Kidney (tissue), 14 donors: ENCODE results near the gene MEIS2. TPM values are rescaled to one million over a fixed set of nuclear protein-coding genes. Genes with fewer than 3 reads are reported as not detected.

Experiments
- DNase-seq, 5 donors: peaks; one replicate each; pipeline ENCODE4 v3.0.0-alpha.2; 2013 to 2020
- FAIRE-seq: peaks from 2 replicates; lab custom pipeline; 2012; peaks lifted over from hg19 to GRCh38; lab: Jason Lieb, UNC
- H3K27ac ChIP-seq, 2 donors: one replicate each; pipeline ENCODE4 v1.7.0; 2013; ENCODE audit warnings: low read depth in 2 of 2, low read length in 2 of 2, inconsistent platforms in 1 of 2
- H3K27me3 ChIP-seq: one replicate; pipeline ENCODE4 v1.7.1; 2013; ENCODE audit warnings: low read length, inconsistent platforms; ENCODE audit not compliant: control insufficient read depth, insufficient read depth
- H3K36me3 ChIP-seq, 3 donors: one replicate each; pipeline versions ENCODE4 v1.7.0 to v1.7.1; 2013; ENCODE audit warnings: low read length in 3 of 3, control low read depth in 1 of 3, inconsistent platforms in 1 of 3; ENCODE audit not compliant: insufficient read depth in 3 of 3, control insufficient read depth in 2 of 3
- H3K4me1 ChIP-seq, 3 donors: one replicate each; pipeline versions ENCODE4 v1.7.0 to v1.7.1; 2013; ENCODE audit warnings: low read length in 3 of 3, inconsistent platforms in 1 of 3, low read depth in 1 of 3; ENCODE audit not compliant: control insufficient read depth in 2 of 3, insufficient read depth in 2 of 3
- H3K4me3 ChIP-seq, 3 donors: one replicate each; pipeline versions ENCODE4 v1.7.0 to v1.8.1; 2013; ENCODE audit warnings: low read length in 3 of 3, control low read depth in 1 of 3, inconsistent platforms in 1 of 3
- H3K9ac ChIP-seq, 3 donors: one replicate each; pipeline versions ENCODE4 v1.7.0 to v1.7.1; 2013; ENCODE audit warnings: low read length in 3 of 3, control low read depth in 1 of 3, inconsistent platforms in 1 of 3
- H3K9me3 ChIP-seq, 3 donors: one replicate each; pipeline versions ENCODE4 v1.7.0 to v1.7.1; 2013; ENCODE audit warnings: low read length in 3 of 3, control low read depth in 1 of 3, inconsistent platforms in 1 of 3; ENCODE audit not compliant: control insufficient read depth in 2 of 3, insufficient read depth in 1 of 3
- intact Hi-C: fragments of 100-400 bp; cut with DNase I; formaldehyde crosslinking; loops from one replicate; pipeline ENCODE4 v1.11.1; 2022
- polyA plus RNA-seq: library from polyadenylated mRNA; stranded (reverse); fragments of 350-450 nt; fragmentation: Illumina TruSeq; extraction: RNeasy Lipid Tissue Mini Kit (QIAGEN cat#74804); gene quantifications from one replicate; pipeline ENCODE4 v1.2.3, GENCODE V29; 2014; ENCODE audit warnings: low read depth, low replicate concordance; ENCODE audit not compliant: insufficient read depth
- total RNA-seq: library from RNA; stranded (reverse); fragmentation: NEBNext Ultra II Directional; extraction: Animal tissue kit (Norgen Biotek cat#: 25700); gene quantifications from one replicate; pipeline ENCODE4 v1.2.1, GENCODE V29; 2021
- TF ChIP-seq, protein P1 (sequence below): IDR thresholded peaks from 3 replicates; pipeline ENCODE4 v1.5.1; 2012; ENCODE audit warnings: mild to moderate bottlenecking, moderate library complexity, borderline replicate concordance; ENCODE audit not compliant: insufficient read depth; ENCODE audit errors: extremely low read depth
- donor health status: control.
- donor health status: control.
- donor health status: control.
- donor health status: control.
- donor health status: control.
- donor health status: DM: yes; HTN: yes; CAD: no.
- donor health status: Normal renal cell carcinoma (clear cell type).

Gene MEIS2
- total and polyA plus RNA-seq, 2 donors from 2014 or later: 14.7 to 50.9 TPM

DNA sequence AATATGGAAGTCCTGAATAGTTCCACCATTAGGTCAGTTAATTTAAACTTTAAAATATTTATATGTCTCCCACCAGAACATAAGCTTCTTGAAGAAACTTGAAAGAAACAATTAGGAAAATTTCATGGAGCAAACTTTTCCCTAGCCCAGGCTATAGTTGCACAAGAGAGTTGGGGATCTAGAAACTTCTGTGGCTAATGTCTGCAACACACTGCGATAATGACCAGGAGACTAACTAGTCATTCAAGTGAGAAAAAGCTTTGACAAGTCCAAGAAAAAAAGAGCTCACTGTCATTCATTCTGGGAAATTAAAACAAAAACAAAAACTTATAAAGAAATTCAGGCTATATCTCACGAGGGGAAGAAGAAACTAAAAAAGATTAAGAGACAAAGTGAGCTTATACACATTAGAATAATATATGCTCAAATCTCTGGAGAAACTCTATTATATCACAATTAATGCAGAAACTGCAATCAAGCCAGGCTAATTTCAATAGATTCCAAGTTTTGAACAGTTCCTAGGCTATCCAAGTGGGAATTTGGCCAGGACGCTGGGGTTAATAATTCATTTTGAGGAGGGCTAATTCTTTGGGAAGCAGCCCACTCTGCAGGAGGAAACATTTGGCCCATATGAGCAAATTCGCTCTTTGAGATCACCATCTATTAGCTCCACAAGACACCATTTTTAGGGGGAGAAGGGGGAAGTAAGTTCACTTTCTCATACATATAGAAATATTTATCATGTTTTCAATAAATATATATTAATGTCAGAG, 134.6 kb downstream of the MEIS2 start:
- no peaks in the 10 kb centered on the region for H3K9me3 ChIP-seq
- H3K27me3 ChIP-seq: no peaks in the 10 kb centered on the region
- TF ChIP-seq, protein P1, sequence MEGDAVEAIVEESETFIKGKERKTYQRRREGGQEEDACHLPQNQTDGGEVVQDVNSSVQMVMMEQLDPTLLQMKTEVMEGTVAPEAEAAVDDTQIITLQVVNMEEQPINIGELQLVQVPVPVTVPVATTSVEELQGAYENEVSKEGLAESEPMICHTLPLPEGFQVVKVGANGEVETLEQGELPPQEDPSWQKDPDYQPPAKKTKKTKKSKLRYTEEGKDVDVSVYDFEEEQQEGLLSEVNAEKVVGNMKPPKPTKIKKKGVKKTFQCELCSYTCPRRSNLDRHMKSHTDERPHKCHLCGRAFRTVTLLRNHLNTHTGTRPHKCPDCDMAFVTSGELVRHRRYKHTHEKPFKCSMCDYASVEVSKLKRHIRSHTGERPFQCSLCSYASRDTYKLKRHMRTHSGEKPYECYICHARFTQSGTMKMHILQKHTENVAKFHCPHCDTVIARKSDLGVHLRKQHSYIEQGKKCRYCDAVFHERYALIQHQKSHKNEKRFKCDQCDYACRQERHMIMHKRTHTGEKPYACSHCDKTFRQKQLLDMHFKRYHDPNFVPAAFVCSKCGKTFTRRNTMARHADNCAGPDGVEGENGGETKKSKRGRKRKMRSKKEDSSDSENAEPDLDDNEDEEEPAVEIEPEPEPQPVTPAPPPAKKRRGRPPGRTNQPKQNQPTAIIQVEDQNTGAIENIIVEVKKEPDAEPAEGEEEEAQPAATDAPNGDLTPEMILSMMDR: no peak
- H3K9ac ChIP-seq: no peak overlapping the region
- no peaks in the 10 kb centered on the region for H3K36me3 ChIP-seq
- H3K4me3 ChIP-seq: no peak overlapping the region
- H3K4me1 ChIP-seq: no peaks in the 10 kb centered on the region
- intact Hi-C loops: no loop called here
- FAIRE-seq (no peak), DNase-seq (peak in 1 of 5 donors; percentile 45)
- no peak overlapping the region for H3K27ac ChIP-seq

DNA sequence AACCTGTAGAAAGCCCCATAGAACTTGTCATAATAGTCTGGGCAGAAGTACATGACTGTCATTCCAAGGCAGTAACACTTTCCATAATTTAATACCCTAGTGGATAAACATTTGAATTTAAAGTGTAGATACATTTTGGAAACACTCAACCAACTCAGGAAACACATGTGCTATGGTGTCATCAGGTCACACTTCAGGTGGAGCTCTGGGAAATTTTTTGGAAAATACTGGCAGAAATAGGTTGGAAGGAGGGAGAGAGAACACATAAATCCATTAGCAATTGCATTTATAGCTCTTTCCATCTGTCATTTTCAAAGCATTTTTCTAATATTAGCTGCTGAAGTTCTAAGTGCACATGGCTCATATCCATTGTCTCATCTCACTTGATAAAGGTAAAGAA, 135.7 kb downstream of the MEIS2 start:
- intact Hi-C loops: no loop called here
- Histone ChIP-seq H3K4me1 (no peaks in the 10 kb centered on the region), H3K9me3 (no peaks in the 10 kb centered on the region), H3K27me3 (no peaks in the 10 kb centered on the region), H3K4me3 (no peak overlapping the region), H3K9ac (no peak overlapping the region), H3K36me3 (no peaks in the 10 kb centered on the region), H3K27ac (no peak overlapping the region)
- no peak for FAIRE-seq
- DNase-seq: no peak
- TF ChIP-seq, protein P1: no peak

DNA sequence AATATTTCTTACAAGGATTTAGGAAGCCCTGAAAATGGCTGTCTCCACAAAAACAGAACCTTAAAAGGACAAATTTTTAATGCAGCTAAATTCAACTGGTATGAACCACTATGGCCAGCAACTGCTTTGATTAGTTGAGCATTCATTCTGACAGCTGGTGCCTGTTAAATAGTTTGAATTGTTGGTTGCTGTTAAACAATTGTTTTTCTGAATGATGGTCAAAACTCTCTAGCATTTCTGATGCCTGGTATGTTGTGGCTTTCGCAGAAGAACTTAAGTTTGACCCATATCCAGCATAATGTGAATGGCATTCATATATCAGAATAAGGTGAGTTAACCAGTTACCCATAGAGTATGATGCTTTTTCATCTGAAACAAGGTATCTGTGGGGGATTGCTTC, 138.4 kb downstream of the MEIS2 start:
- no peaks in the 10 kb centered on the region for H3K27me3 ChIP-seq
- H3K27ac ChIP-seq: no peak overlapping the region
- H3K36me3 ChIP-seq: no peaks in the 10 kb centered on the region
- H3K9ac ChIP-seq: no peak overlapping the region
- intact Hi-C loops: no loop called here
- no peak overlapping the region for H3K4me3 ChIP-seq
- DNase-seq: no peak
- H3K4me1 ChIP-seq: no peaks in the 10 kb centered on the region
- no peaks in the 10 kb centered on the region for H3K9me3 ChIP-seq
- FAIRE-seq: no peak
- TF ChIP-seq, protein P1: no peak

DNA sequence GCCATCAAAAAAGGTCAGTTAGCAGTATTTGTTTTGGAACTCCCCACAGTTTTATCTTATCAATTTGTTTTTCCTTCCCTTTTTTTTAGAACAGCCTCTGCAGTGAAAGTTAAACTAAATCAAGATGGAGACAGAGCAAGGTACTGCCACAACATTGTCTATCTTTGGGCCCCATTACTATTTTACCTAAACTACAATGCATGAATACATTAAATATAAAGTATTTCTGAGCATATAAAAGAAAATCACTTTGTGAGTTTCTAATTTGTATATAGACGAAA, 139.5 kb downstream of the MEIS2 start:
- Histone ChIP-seq H3K9me3 (no peaks in the 10 kb centered on the region), H3K36me3 (no peaks in the 10 kb centered on the region), H3K9ac (no peak overlapping the region), H3K4me3 (no peak overlapping the region), H3K27ac (no peak overlapping the region), H3K27me3 (no peaks in the 10 kb centered on the region), H3K4me1 (no peaks in the 10 kb centered on the region)
- no peak for FAIRE-seq
- no peak for DNase-seq
- TF ChIP-seq, protein P1: no peak
- intact Hi-C loops: no loop called here
